H1 (cell line): ENCODE data around the gene EYA2. TPM values are rescaled to one million over a fixed set of nuclear protein-coding genes. Genes with fewer than 3 reads are reported as not detected.

Experiments used
- CTCF ChIA-PET: fragments of 300-600 bp; sonication (Branson Sonifier 250); formaldehyde crosslinking; loops from one replicate; lab custom pipeline; 2021; ENCODE audit not compliant: partially characterized antibody; lab: Charles Lee
- POLR2A ChIA-PET: fragments of 300-600 bp; sonication (Branson Sonifier 250); formaldehyde crosslinking; loops from one replicate; lab custom pipeline; 2021; ENCODE audit warnings: inconsistent platforms; ENCODE audit not compliant: partially characterized antibody; lab: Charles Lee
- DNase-seq, 2 experiments: peaks; one replicate each; pipeline versions ENCODE4 v3.0.0 to v3.0.0-alpha.2; 2010 to 2022; ENCODE audit warnings: low spot score in 2 of 2, low read depth in 1 of 2, mixed read lengths in 1 of 2
- FAIRE-seq: peaks from 2 replicates; lab custom pipeline; 2011; peaks lifted over from hg19 to GRCh38; lab: Jason Lieb, UNC
- H2AFZ ChIP-seq: 2 replicates; pipeline ENCODE4 v1.8.1; 2012; ENCODE audit warnings: low read length, inconsistent platforms
- H2AK5ac ChIP-seq: 2 replicates; pipeline ENCODE4 v1.6.1; 2013; ENCODE audit warnings: low read depth, low read length
- H2BK120ac ChIP-seq: replicated peaks from 2 replicates; pipeline ENCODE3; 2013; ENCODE audit warnings: low read depth, low read length, inconsistent platforms
- H2BK12ac ChIP-seq: 2 replicates; pipeline ENCODE4 v1.6.1; 2013; ENCODE audit warnings: low read depth, low read length
- H2BK15ac ChIP-seq: 2 replicates; pipeline ENCODE4 v1.6.1; 2013; ENCODE audit warnings: low read length
- H2BK20ac ChIP-seq: 2 replicates; pipeline ENCODE4 v1.6.1; 2013; ENCODE audit warnings: low read length
- H2BK5ac ChIP-seq: 2 replicates; pipeline ENCODE4 v1.6.1; 2013; ENCODE audit warnings: low read depth, low read length
- H3K14ac ChIP-seq: 2 replicates; pipeline ENCODE4 v1.6.1; 2013; ENCODE audit warnings: inconsistent platforms; ENCODE audit not compliant: insufficient read length
- H3K18ac ChIP-seq: 2 replicates; pipeline ENCODE4 v1.6.1; 2013; ENCODE audit warnings: low read length; ENCODE audit errors: extremely low read depth
- H3K23ac ChIP-seq: 2 replicates; pipeline ENCODE4 v1.6.1; 2013; ENCODE audit warnings: inconsistent platforms; ENCODE audit not compliant: insufficient read length
- H3K23me2 ChIP-seq: 2 replicates; pipeline ENCODE4 v1.6.1; 2013; ENCODE audit warnings: low read depth, low read length
- H3K27ac ChIP-seq: 2 replicates; pipeline ENCODE4 v1.6.1; 2011; ENCODE audit warnings: low read depth, low read length, inconsistent platforms
- H3K27me3 ChIP-seq, 4 experiments: replicated peaks in 1 of 4; 1 replicate in 1 of 4; 2 replicates in 3 of 4; pipeline versions ENCODE4 v1.6.1 to v1.8.1; 2011 to 2013; ENCODE audit warnings: low read length in 3 of 4, mild to moderate bottlenecking in 3 of 4, inconsistent platforms in 2 of 4, mixed read lengths in 2 of 4, moderate library complexity in 1 of 4; ENCODE audit not compliant: control insufficient read depth in 3 of 4, insufficient read depth in 3 of 4; ENCODE audit errors: extremely low read depth in 1 of 4
- H3K36me3 ChIP-seq, 4 experiments: 2 replicates each; pipeline versions ENCODE4 v1.6.1 to v1.8.1; 2011 to 2013; ENCODE audit warnings: mild to moderate bottlenecking in 4 of 4, low read length in 3 of 4, moderate library complexity in 2 of 4, control low read depth in 1 of 4, inconsistent platforms in 1 of 4; ENCODE audit not compliant: insufficient read depth in 4 of 4, control insufficient read depth in 2 of 4
- H3K4ac ChIP-seq: replicated peaks from 2 replicates; pipeline ENCODE3; 2013; ENCODE audit warnings: low read length, low read depth, mixed read lengths, inconsistent platforms; ENCODE audit not compliant: insufficient read length
- H3K4me1 ChIP-seq, 4 experiments: replicated peaks in 1 of 4; 1 replicate in 1 of 4; 2 replicates in 3 of 4; pipeline versions ENCODE4 v1.6.1 to v1.8.1; 2011 to 2013; ENCODE audit warnings: low read length in 3 of 4, inconsistent platforms in 2 of 4, mixed read lengths in 1 of 4; ENCODE audit not compliant: insufficient read depth in 4 of 4, control insufficient read depth in 3 of 4
- H3K4me2 ChIP-seq, 2 experiments: 2 replicates each; pipeline versions ENCODE4 v1.6.1 to v1.8.1; 2011 to 2013; ENCODE audit warnings: low read depth in 2 of 2, low read length in 2 of 2, control low read depth in 1 of 2, inconsistent platforms in 1 of 2, mild to moderate bottlenecking in 1 of 2; ENCODE audit not compliant: insufficient read depth in 1 of 2
- H3K4me3 ChIP-seq, 4 experiments: fragments of 200-600, 300-600 bp in 1 of 4; sonication (generic), shearing (Covaris generic), sonication (Bioruptor Twin) in 1 of 4; 2 replicates each; pipeline versions ENCODE4 v1.5.1 to v1.8.1; 2011 to 2016; ENCODE audit warnings: low read length in 4 of 4, low read depth in 3 of 4, control low read depth in 2 of 4, inconsistent platforms in 2 of 4, mild to moderate bottlenecking in 2 of 4, mixed read lengths in 1 of 4, moderate library complexity in 1 of 4; ENCODE audit not compliant: insufficient read depth in 2 of 4; ENCODE audit errors: extremely low read depth in 1 of 4
- H3K56ac ChIP-seq: replicated peaks from 2 replicates; pipeline ENCODE3; 2013; ENCODE audit warnings: low read depth, mild to moderate bottlenecking, mixed read lengths, low read length, inconsistent platforms; ENCODE audit not compliant: insufficient read length
- H3K79me1 ChIP-seq: 2 replicates; pipeline ENCODE4 v1.6.1; 2013; ENCODE audit warnings: low read depth, low read length, control low read depth
- H3K79me2 ChIP-seq, 2 experiments: 2 replicates each; pipeline versions ENCODE4 v1.6.1 to v1.8.1; 2012 to 2013; ENCODE audit warnings: low read length in 2 of 2, mild to moderate bottlenecking in 2 of 2, inconsistent platforms in 1 of 2; ENCODE audit not compliant: insufficient read depth in 2 of 2, control insufficient read depth in 1 of 2
- H3K9ac ChIP-seq, 4 experiments: replicated peaks in 1 of 4; 1 replicate in 1 of 4; 2 replicates in 3 of 4; pipeline versions ENCODE4 v1.6.1 to v1.8.1; 2011 to 2013; ENCODE audit warnings: low read depth in 3 of 4, low read length in 3 of 4, control low read depth in 2 of 4, mild to moderate bottlenecking in 2 of 4, moderate library complexity in 2 of 4, inconsistent platforms in 1 of 4; ENCODE audit errors: extremely low read depth in 1 of 4
- H3K9me3 ChIP-seq, 2 experiments: 2 replicates each; pipeline versions ENCODE4 v1.6.1 to v1.8.1; 2012 to 2013; ENCODE audit warnings: mild to moderate bottlenecking in 2 of 2, moderate library complexity in 2 of 2, control low read depth in 1 of 2, inconsistent platforms in 1 of 2, low read depth in 1 of 2, low read length in 1 of 2, mixed read lengths in 1 of 2; ENCODE audit not compliant: insufficient read depth in 2 of 2
- H4K20me1 ChIP-seq, 2 experiments: replicated peaks in 1 of 2; 2 replicates each; pipeline versions ENCODE3 to v1.8.1; 2011 to 2013; ENCODE audit warnings: inconsistent platforms in 2 of 2, low read length in 2 of 2, mild to moderate bottlenecking in 1 of 2; ENCODE audit not compliant: insufficient read depth in 2 of 2, control insufficient read depth in 1 of 2
- H4K5ac ChIP-seq: 2 replicates; pipeline ENCODE4 v1.6.1; 2013; ENCODE audit warnings: low read length, low read depth, mixed read lengths, inconsistent platforms; ENCODE audit not compliant: insufficient read length
- H4K8ac ChIP-seq: 2 replicates; pipeline ENCODE4 v1.8.0; 2013; ENCODE audit warnings: mild to moderate bottlenecking, moderate library complexity, low read length, inconsistent platforms; ENCODE audit not compliant: insufficient read depth; ENCODE audit errors: extremely low read depth
- H4K91ac ChIP-seq: replicated peaks from 2 replicates; pipeline ENCODE3; 2013; ENCODE audit warnings: low read length, mixed read lengths, inconsistent platforms; ENCODE audit not compliant: insufficient read length
- CREB1 ChIP-seq: IDR thresholded peaks from 2 replicates; pipeline ENCODE4 v1.6.1; 2012; ENCODE audit warnings: inconsistent platforms
- CTBP2 ChIP-seq: IDR thresholded peaks from 2 replicates; pipeline ENCODE4 v1.7.0; 2011; ENCODE audit warnings: borderline replicate concordance, mild to moderate bottlenecking, moderate library complexity, mixed read lengths, low read length; ENCODE audit not compliant: insufficient read depth, insufficient read length
- MAFK ChIP-seq: IDR thresholded peaks from 2 replicates; pipeline ENCODE4 v1.6.1; 2012; ENCODE audit warnings: low read depth, mild to moderate bottlenecking, improper control_type of control experiment, low read length
- RAD21 ChIP-seq, 2 experiments: IDR thresholded peaks in 1 of 2; conservative IDR thresholded peaks in 1 of 2; 2 replicates each; pipeline ENCODE4 v1.6.1; 2011; ENCODE audit warnings: low read depth in 2 of 2, low read length in 2 of 2, improper control_type of control experiment in 1 of 2, inconsistent platforms in 1 of 2, mild to moderate bottlenecking in 1 of 2, moderate library complexity in 1 of 2
- RXRA ChIP-seq: IDR thresholded peaks from 2 replicates; pipeline ENCODE4 v1.6.1; 2011; ENCODE audit warnings: low read depth, mild to moderate bottlenecking, low read length, moderate library complexity; ENCODE audit not compliant: insufficient read depth
- TAF1 ChIP-seq: IDR thresholded peaks from 2 replicates; pipeline ENCODE4 v1.6.1; 2011; ENCODE audit warnings: mild to moderate bottlenecking, low read depth, low read length
- TAF7 ChIP-seq: optimal IDR thresholded peaks from 2 replicates; pipeline ENCODE3; 2011; ENCODE audit warnings: low read depth, mild to moderate bottlenecking, inconsistent platforms, low read length, moderate library complexity, borderline replicate concordance
- TCF12 ChIP-seq: IDR thresholded peaks from 2 replicates; pipeline ENCODE4 v1.6.1; 2011; ENCODE audit warnings: low read depth, mild to moderate bottlenecking, low read length
- ZNF274 ChIP-seq: IDR thresholded peaks from 2 replicates; pipeline ENCODE4 v1.7.0; 2012; ENCODE audit warnings: low read length, borderline replicate concordance; ENCODE audit errors: extremely low read depth
- WGBS, 2 experiments: shearing (Covaris generic) in 1 of 2; methylation state at CpG; one replicate each; pipeline versions ENCODE4 v1.1.6 to v1.1.7; 2013 to 2015; ENCODE audit warnings: low lambda C conversion rate in 2 of 2, mixed read lengths in 2 of 2, inconsistent platforms in 1 of 2, low coverage in 1 of 2, missing lambda C conversion rate in 1 of 2; ENCODE audit not compliant: insufficient replicate concordance in 2 of 2, insufficient coverage in 1 of 2, insufficient read length in 1 of 2; ENCODE audit errors: extremely low coverage in 1 of 2, missing lambda C conversion rate in 1 of 2; 5-methylcytosine and 5-hydroxymethylcytosine counted together
- polyA plus RNA-seq, 7 experiments: library from polyadenylated mRNA; depleted of rRNA in 3 of 7; stranded (reverse) in 5 of 7; unstranded in 2 of 7; fragments of >200 nt in 5 of 7; fragments of 200-250 nt in 2 of 7; gene quantifications; 1 replicate in 5 of 7; 2 replicates in 1 of 7; 4 replicates in 1 of 7; pipeline versions ENCODE4 v1.2.1 to v1.2.3, GENCODE V29; 2011 to 2013; ENCODE audit warnings: missing spikeins in 2 of 7, mixed read lengths in 2 of 7
- total RNA-seq: library from RNA; stranded (reverse); fragmentation: NEBNext Ultra II Directional; extraction: Animal tissue kit (Norgen Biotek cat#: 25700); gene quantifications from 2 replicates; pipeline ENCODE4 v1.2.1, GENCODE V29; 2021
- TF ChIP-seq, protein P1 (sequence below): IDR thresholded peaks from 2 replicates; pipeline ENCODE4 v1.6.1; 2011; ENCODE audit warnings: low read length, improper control_type of control experiment
- TF ChIP-seq, protein P2 (sequence below): IDR thresholded peaks from 2 replicates; pipeline ENCODE4 v1.6.1; 2012; ENCODE audit warnings: low read length, inconsistent platforms

The EYA2 gene
- total and polyA plus RNA-seq, 2 of the 8 experiments (the other 6 are each of a cell fraction or from before 2014, with no cell fraction given), result 1.6 to 1.7 TPM

DNA sequence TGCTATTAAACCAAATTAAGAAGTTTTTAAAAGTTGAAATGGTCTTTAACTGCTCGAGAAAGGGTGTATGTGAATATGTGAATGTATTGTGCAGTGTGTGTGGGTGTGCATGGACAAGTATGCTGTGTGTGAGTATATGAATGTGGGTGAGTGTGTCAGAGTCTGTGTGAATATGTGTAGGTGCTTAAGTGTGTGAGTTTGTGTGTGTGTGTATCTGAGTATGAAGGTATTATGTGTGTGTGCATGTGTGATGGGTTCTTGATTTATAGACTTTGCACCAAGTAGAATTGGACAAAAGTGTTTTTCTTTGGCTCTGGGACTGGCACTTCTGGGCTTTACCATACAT lies 21.6 kb downstream of the EYA2 start:
- H2BK5ac ChIP-seq, result no peak overlapping the region
- H2BK120ac ChIP-seq, result no peak overlapping the region
- H3K4me2 ChIP-seq, result no peak overlapping the region
- WGBS, 2 experiments, result 83% methylated on average over 1 of the region's 1 CpG; no CpG with 5 or more reads in 1 of the 2 experiments
- H3K4me3 ChIP-seq, result no peak overlapping the region
- H3K56ac ChIP-seq, result no peak overlapping the region
- ChIA-PET POLR2A (no interaction called here), CTCF (interaction anchor here (0.9 to 2.5 kb wide), 2 partner anchors 12 to 164 kb away, joined by 3 to 8 read pairs; no protein-coding TSS in a partner anchor)
- no peak overlapping the region for H2BK15ac ChIP-seq
- FAIRE-seq (no peak), DNase-seq (no peak)
- peaks cover 2% of the 10 kb centered on the region; the same call in 1 of the 2 replicates for H3K23me2 ChIP-seq
- H2BK12ac ChIP-seq, result peak overlapping the region; percentile 41; the same call in 1 of the 2 replicates
- H2BK20ac ChIP-seq, result 0 out of 2 replicates have a peak overlapping the region, but pooled peaks have one; percentile 27
- H3K14ac ChIP-seq, result no peak overlapping the region
- no peak overlapping the region for H4K8ac ChIP-seq
- no peak overlapping the region for H2AFZ ChIP-seq
- no peak overlapping the region for H2AK5ac ChIP-seq
- no peak overlapping the region for H3K23ac ChIP-seq
- H3K4ac ChIP-seq, result no peak overlapping the region
- H3K36me3 ChIP-seq, result no peaks in the 10 kb centered on the region
- no peaks in the 10 kb centered on the region for H4K20me1 ChIP-seq
- no peaks in the 10 kb centered on the region for H3K27me3 ChIP-seq
- no peak overlapping the region; a peak in 1 of 7 replicates for H3K9ac ChIP-seq
- H4K91ac ChIP-seq, result no peak overlapping the region
- H3K27ac ChIP-seq, result no peak overlapping the region
- H3K79me1 ChIP-seq, result no peaks in the 10 kb centered on the region
- H3K9me3 ChIP-seq, result peaks cover 0 to 2% of the 10 kb centered on the region in 2 experiments; a peak in 1 of 4 replicates
- no peak overlapping the region for H4K5ac ChIP-seq
- no peak overlapping the region for H3K18ac ChIP-seq
- H3K79me2 ChIP-seq, result no peaks in the 10 kb centered on the region
- H3K4me1 ChIP-seq, result no peaks in the 10 kb centered on the region
- TF ChIP-seq TAF1, result no peak
- no peak for TF ChIP-seq ZNF274
- no peak for TF ChIP-seq RXRA
- TF ChIP-seq MAFK, result no peak
- TF ChIP-seq, protein P1, sequence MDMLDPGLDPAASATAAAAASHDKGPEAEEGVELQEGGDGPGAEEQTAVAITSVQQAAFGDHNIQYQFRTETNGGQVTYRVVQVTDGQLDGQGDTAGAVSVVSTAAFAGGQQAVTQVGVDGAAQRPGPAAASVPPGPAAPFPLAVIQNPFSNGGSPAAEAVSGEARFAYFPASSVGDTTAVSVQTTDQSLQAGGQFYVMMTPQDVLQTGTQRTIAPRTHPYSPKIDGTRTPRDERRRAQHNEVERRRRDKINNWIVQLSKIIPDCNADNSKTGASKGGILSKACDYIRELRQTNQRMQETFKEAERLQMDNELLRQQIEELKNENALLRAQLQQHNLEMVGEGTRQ, result no peak
- TF ChIP-seq TCF12, result no peak
- TF ChIP-seq RAD21 (IDR thresholded peaks at IDR 0.05 in 1 of 2, conservative IDR thresholded peaks at IDR 0.05 in 1 of 2; ENCODE audit: low read depth in 2 of 2, low read length in 2 of 2), result no peak
- no peak for TF ChIP-seq CTBP2
- no peak for TF ChIP-seq TAF7
- no peak for TF ChIP-seq CREB1
- TF ChIP-seq, protein P2, sequence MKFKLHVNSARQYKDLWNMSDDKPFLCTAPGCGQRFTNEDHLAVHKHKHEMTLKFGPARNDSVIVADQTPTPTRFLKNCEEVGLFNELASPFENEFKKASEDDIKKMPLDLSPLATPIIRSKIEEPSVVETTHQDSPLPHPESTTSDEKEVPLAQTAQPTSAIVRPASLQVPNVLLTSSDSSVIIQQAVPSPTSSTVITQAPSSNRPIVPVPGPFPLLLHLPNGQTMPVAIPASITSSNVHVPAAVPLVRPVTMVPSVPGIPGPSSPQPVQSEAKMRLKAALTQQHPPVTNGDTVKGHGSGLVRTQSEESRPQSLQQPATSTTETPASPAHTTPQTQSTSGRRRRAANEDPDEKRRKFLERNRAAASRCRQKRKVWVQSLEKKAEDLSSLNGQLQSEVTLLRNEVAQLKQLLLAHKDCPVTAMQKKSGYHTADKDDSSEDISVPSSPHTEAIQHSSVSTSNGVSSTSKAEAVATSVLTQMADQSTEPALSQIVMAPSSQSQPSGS, result no peak
